ENCODE results near the gene KIF5A. TPM values are rescaled to one million over a fixed set of nuclear protein-coding genes. Genes with fewer than 3 reads are reported as not detected.

The KIF5A gene
- total RNA-seq, 3 donors from 2014 or later, result 0.61 to 9.1 (median 1.2) TPM

- no peak for TF ChIP-seq CTCF (IDR thresholded peaks at IDR 0.05)
- intact Hi-C loops (cut with DNase I, micrococcal nuclease), result no loop called here
- Histone ChIP-seq H3K36me3 (ENCODE audit: low read depth) (peaks cover 9% of the 10 kb centered on the region), H3K4me3 (no peak overlapping the region), H3K4me1 (ENCODE audit: low read depth) (peaks cover under 1% of the 10 kb centered on the region), H3K9me3 (no peaks in the 10 kb centered on the region)
- DNase-seq (no peak), ATAC-seq (no peak)
Measured at GRCh38 chr12:57530396-57531142, 19.3 kb upstream of the KIF5A start.

DNA sequence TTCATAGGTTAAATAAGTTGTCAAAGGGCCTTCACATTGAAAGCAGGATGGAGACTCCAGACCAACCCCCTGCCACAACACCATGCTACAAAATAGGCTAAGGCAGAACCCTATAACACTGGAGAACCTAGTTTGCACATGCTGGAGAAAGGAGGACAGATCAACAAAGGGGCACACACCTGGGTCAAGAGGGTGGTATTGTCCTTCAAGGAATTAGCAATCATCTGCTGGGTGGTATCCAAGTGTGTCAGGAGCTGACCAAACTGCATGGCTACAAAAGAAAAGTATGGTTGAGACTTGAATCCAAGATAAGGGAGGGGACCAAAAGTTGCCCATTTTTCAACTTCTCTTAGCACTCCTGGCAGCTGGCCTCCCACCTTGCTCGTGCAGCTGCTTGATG lies 18.0 kb upstream of the KIF5A start:
- no peak for DNase-seq
- Histone ChIP-seq H3K36me3 (ENCODE audit: low read depth) (peaks cover 9% of the 10 kb centered on the region), H3K4me1 (ENCODE audit: low read depth) (peaks cover 14% of the 10 kb centered on the region), H3K9me3 (no peaks in the 10 kb centered on the region), H3K4me3 (no peak overlapping the region)
- intact Hi-C loops (cut with DNase I, micrococcal nuclease), result no loop called here
- ATAC-seq, result no peak
- no peak for TF ChIP-seq CTCF (IDR thresholded peaks at IDR 0.05)

GRCh38 chr12:57533108-57533507 lies 16.7 kb upstream of the KIF5A start:
- ATAC-seq (no peak), DNase-seq (no peak)
- Histone ChIP-seq H3K4me1 (ENCODE audit: low read depth) (peaks cover 14% of the 10 kb centered on the region), H3K4me3 (no peak overlapping the region), H3K36me3 (ENCODE audit: low read depth) (peaks cover 4% of the 10 kb centered on the region), H3K9me3 (no peaks in the 10 kb centered on the region)
- no peak for TF ChIP-seq CTCF (IDR thresholded peaks at IDR 0.05)
- intact Hi-C loops (cut with DNase I, micrococcal nuclease), result no loop called here

- no peak for ATAC-seq
- H3K4me3 ChIP-seq, result no peak overlapping the region
- no peak for DNase-seq
- TF ChIP-seq CTCF (IDR thresholded peaks at IDR 0.05), result no peak
- H3K36me3 ChIP-seq (ENCODE audit: low read depth), result no peaks in the 10 kb centered on the region
- intact Hi-C loops (cut with DNase I, micrococcal nuclease), result no loop called here
- peaks cover 14% of the 10 kb centered on the region for H3K4me1 ChIP-seq (ENCODE audit: low read depth)
- H3K9me3 ChIP-seq, result no peaks in the 10 kb centered on the region
Measured at GRCh38 chr12:57534250-57534649, 15.6 kb upstream of the KIF5A start.

DNA sequence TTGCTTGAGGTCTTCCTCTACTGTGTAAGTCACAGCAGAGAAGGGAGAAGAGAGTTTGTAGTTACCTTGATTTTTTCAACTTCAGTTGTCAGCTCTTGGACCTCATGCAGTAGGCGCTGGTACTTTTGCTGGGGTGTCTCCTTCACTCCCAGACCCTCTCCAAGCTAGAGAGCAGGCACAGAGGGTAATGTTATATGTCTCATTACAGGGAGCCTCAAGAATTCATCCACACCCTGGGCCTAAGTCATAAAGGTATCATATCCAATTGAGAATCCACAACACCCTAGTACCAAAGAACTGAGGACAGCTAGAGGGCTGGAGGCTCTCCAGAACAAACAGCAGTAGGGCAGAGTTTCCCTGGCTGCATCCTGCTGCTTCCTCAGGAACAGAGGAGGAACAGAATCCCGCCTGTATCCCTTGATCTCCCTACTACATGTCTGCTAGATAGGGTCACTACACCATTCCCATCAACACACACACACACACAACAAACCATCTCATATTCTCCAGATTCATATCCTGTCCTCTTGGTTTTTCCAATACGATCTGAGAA lies 14.8 kb upstream of the KIF5A start:
- Histone ChIP-seq H3K9me3 (no peaks in the 10 kb centered on the region), H3K4me1 (ENCODE audit: low read depth) (peaks cover 14% of the 10 kb centered on the region), H3K4me3 (no peak overlapping the region), H3K36me3 (ENCODE audit: low read depth) (no peaks in the 10 kb centered on the region)
- no peak for DNase-seq
- TF ChIP-seq CTCF (IDR thresholded peaks at IDR 0.05), result no peak
- intact Hi-C loops (cut with DNase I, micrococcal nuclease), result no loop called here
- ATAC-seq, result peak; percentile 45

Data from mucosa of descending colon (tissue), 3 donors.